A673 (cell line): ENCODE measurements around the gene S100A16. TPM values are rescaled to one million over a fixed set of nuclear protein-coding genes. Genes with fewer than 3 reads are reported as not detected.

Experiments
- BruUV-seq: library from RNA; stranded (reverse); fragments of 400-500 nt; replicated peaks from 2 replicates; lab custom pipeline; 2021; lab: Mats Ljungman, UMichigan
- CTCF ChIA-PET: fragments of 300-600 bp; sonication (Branson Sonifier 250); formaldehyde crosslinking; loops from one replicate; lab custom pipeline; 2022; ENCODE audit warnings: antibody characterized with exemption; lab: Charles Lee
- POLR2A ChIA-PET: fragments of 300-600 bp; sonication (Branson Sonifier 250); formaldehyde crosslinking; loops from one replicate; lab custom pipeline; 2022; ENCODE audit warnings: antibody characterized with exemption; ENCODE audit not compliant: low non-redundant PET; lab: Charles Lee
- DNase-seq: peaks from one replicate; pipeline ENCODE4 v3.0.0-alpha.2; 2015; ENCODE audit warnings: low spot score
- H3K27ac ChIP-seq: fragments of 200-600 bp; sonication (generic); 2 replicates; pipeline ENCODE4 v1.5.1; 2016; ENCODE audit warnings: mixed run types, low read depth, mild to moderate bottlenecking, mixed read lengths, antibody characterized with exemption, low read length; ENCODE audit not compliant: poor library complexity, severe bottlenecking
- H3K27me3 ChIP-seq: fragments of 200-600 bp; sonication (generic); replicated peaks from 2 replicates; pipeline ENCODE4 v1.6.1; 2017; ENCODE audit warnings: mixed run types, low read depth, mild to moderate bottlenecking, mixed read lengths, antibody characterized with exemption, low read length; ENCODE audit not compliant: insufficient read depth, poor library complexity
- H3K36me3 ChIP-seq: fragments of 200-600 bp; sonication (generic); 2 replicates; pipeline ENCODE4 v1.6.1; 2016; ENCODE audit warnings: mixed run types, mild to moderate bottlenecking, mixed read lengths, antibody characterized with exemption, low read length; ENCODE audit not compliant: insufficient read depth, poor library complexity, severe bottlenecking
- H3K4me1 ChIP-seq: fragments of 200-600 bp; sonication (generic); 2 replicates; pipeline ENCODE4 v1.6.1; 2017; ENCODE audit warnings: mixed run types, mild to moderate bottlenecking, mixed read lengths, antibody characterized with exemption, low read length; ENCODE audit not compliant: insufficient read depth, poor library complexity, severe bottlenecking
- H3K4me3 ChIP-seq: fragments of 200-600 bp; sonication (generic); 2 replicates; pipeline ENCODE4 v1.5.1; 2016; ENCODE audit warnings: low read depth, mixed run types, mild to moderate bottlenecking, mixed read lengths, low read length; ENCODE audit not compliant: poor library complexity, severe bottlenecking
- H3K9me3 ChIP-seq: fragments of 200-600 bp; sonication (generic); 2 replicates; pipeline ENCODE4 v1.6.1; 2016; ENCODE audit warnings: mixed run types, low read depth, mild to moderate bottlenecking, mixed read lengths, antibody characterized with exemption, low read length; ENCODE audit not compliant: poor library complexity, severe bottlenecking
- CTCF ChIP-seq: fragments of 300-800, 200-600 bp; sonication (generic); conservative IDR thresholded peaks from 2 replicates; pipeline ENCODE4 v1.5.1; 2017; ENCODE audit warnings: low read depth, mild to moderate bottlenecking, antibody characterized with exemption, low read length, moderate library complexity, mixed read lengths
- EZH2 ChIP-seq: fragments of 200-600 bp; sonication (generic); IDR thresholded peaks from 2 replicates; pipeline ENCODE4 v1.6.1; 2017; ENCODE audit warnings: borderline replicate concordance, low read depth, mild to moderate bottlenecking, mixed read lengths, antibody characterized with exemption, low read length; ENCODE audit not compliant: poor library complexity, severe bottlenecking
- intact Hi-C: fragments of 100-400 bp; cut with micrococcal nuclease; formaldehyde crosslinking; loops from one replicate; pipeline ENCODE4 v1.10.0; 2022; ENCODE audit not compliant: unreplicated experiment
- total RNA-seq: library from RNA; stranded (reverse); gene quantifications from 2 replicates; pipeline ENCODE4 v1.2.3, GENCODE V29; 2021

The S100A16 gene
- total RNA-seq, 1 experiment from 2014 or later, result 0.43 TPM

GRCh38 chr1:153610334-153610733, 2.6 kb downstream of the S100A16 start:
- Histone ChIP-seq H3K4me1 (no peaks in the 10 kb centered on the region), H3K9me3 (no peaks in the 10 kb centered on the region), H3K27ac (no peak overlapping the region), H3K4me3 (no peak overlapping the region), H3K27me3 (no peaks in the 10 kb centered on the region), H3K36me3 (no peaks in the 10 kb centered on the region)
- intact Hi-C loops, result no loop called here
- ChIA-PET CTCF (no interaction called here), POLR2A (no interaction called here)
- no TSS peak for BruUV-seq
- TF ChIP-seq EZH2 (no peak), CTCF (no peak)
- no peak for DNase-seq

GRCh38 chr1:153609585-153609907, 3.4 kb downstream of the S100A16 start:
- intact Hi-C loops, result no loop called here
- no TSS peak for BruUV-seq
- H3K9me3 ChIP-seq, result no peaks in the 10 kb centered on the region
- no peak overlapping the region for H3K4me3 ChIP-seq
- no peak for TF ChIP-seq CTCF
- no peak for TF ChIP-seq EZH2
- H3K4me1 ChIP-seq, result no peaks in the 10 kb centered on the region
- no peaks in the 10 kb centered on the region for H3K36me3 ChIP-seq
- POLR2A ChIA-PET, result no interaction called here
- no peaks in the 10 kb centered on the region for H3K27me3 ChIP-seq
- CTCF ChIA-PET, result no interaction called here
- no peak for DNase-seq
- H3K27ac ChIP-seq, result no peak overlapping the region

GRCh38 chr1:153608742-153609584, 4.0 kb downstream of the S100A16 start:
- BruUV-seq, result no TSS peak
- Histone ChIP-seq H3K4me3 (no peak overlapping the region), H3K27ac (no peak overlapping the region), H3K9me3 (no peaks in the 10 kb centered on the region), H3K4me1 (no peaks in the 10 kb centered on the region), H3K27me3 (no peaks in the 10 kb centered on the region), H3K36me3 (no peaks in the 10 kb centered on the region)
- intact Hi-C loops, result no loop called here
- TF ChIP-seq CTCF, result no peak
- no peak for TF ChIP-seq EZH2
- CTCF ChIA-PET, result no interaction called here
- DNase-seq, result no peak
- POLR2A ChIA-PET, result no interaction called here
